Measurements from ENCODE around the gene HS2ST1.

HS2ST1 gene

DNA sequence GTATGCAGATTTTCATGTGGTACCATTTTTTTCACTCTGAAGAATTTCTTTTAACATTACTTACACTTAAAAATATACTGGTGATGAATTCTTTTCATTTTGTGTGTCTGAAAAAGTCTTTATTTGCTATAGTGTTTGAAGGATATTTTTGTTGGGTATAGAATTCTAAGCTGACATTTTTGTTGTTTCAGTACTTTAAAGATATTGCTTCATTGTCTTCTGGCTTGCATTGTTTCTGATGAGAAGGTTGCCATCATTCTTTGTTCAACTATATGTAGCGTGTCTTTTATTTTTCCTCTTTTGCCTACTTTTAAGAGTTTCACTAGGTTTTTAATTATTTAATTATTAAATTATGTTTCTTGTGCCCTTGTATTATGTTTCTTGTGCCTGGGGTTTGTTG lies 8.0 kb downstream of the HS2ST1 start:
- peaks cover 0 to 13% of the 10 kb centered on the region in 2 donors for H3K4me1 ChIP-seq (ENCODE audit: control insufficient read depth in 1 of 2, insufficient read depth in 2 of 2, low read length in 2 of 2)
- H3K36me3 ChIP-seq (ENCODE audit: control insufficient read depth in 1 of 2, insufficient read depth in 2 of 2, low read length in 2 of 2) = no peaks in the 10 kb centered on the region
- no peak overlapping the region for H3K4me3 ChIP-seq (ENCODE audit: low read depth in 1 of 2, low read length in 2 of 2)
- peaks cover 7 to 13% of the 10 kb centered on the region in 2 donors for H3K9me3 ChIP-seq (ENCODE audit: control insufficient read depth in 1 of 2, low read length in 2 of 2)
- no peak overlapping the region for H3K9ac ChIP-seq (ENCODE audit: low read depth in 1 of 2, low read length in 2 of 2)
- H3K27ac ChIP-seq (ENCODE audit: low read depth, low read length) = no peak overlapping the region
- H3K27me3 ChIP-seq (ENCODE audit: control insufficient read depth in 1 of 2, insufficient read depth in 2 of 2, low read length in 2 of 2) = no peaks in the 10 kb centered on the region

DNA sequence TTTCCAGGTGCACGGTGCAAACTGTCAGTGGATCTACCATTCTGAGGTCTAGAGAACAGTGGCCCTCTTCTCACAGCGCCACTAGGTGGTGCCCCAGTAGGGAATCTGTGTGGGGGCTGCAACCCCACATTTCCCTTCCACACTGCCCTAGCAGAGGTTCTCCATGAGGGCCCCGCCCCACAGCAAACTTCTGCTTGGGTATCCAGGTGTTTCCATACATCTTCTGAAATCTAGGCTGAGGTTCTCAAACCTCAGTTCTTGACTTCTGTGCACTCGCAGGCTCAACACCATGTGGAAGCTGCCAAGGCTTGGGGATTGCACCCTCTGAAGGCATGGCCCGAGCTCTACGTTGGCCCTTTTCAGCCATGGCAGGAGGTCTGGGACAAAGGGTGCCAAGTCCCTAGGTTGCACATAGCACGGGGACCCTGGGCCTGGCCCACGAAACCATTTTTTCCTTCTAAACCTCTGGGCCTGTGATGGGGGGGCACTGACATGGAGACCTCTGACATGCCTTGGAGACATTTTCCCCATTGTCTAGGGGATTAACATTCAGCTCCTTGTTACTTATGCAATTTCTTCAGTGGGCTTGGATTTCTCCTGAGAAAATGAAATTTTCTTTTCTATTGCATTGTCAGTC lies 10.0 kb downstream of the HS2ST1 start:
- H3K36me3 ChIP-seq (ENCODE audit: control insufficient read depth in 1 of 2, insufficient read depth in 2 of 2, low read length in 2 of 2) = no peaks in the 10 kb centered on the region
- H3K9ac ChIP-seq (ENCODE audit: low read depth in 1 of 2, low read length in 2 of 2) = no peak overlapping the region
- no peak overlapping the region for H3K4me3 ChIP-seq (ENCODE audit: low read depth in 1 of 2, low read length in 2 of 2)
- peaks cover 8 to 18% of the 10 kb centered on the region in 2 donors for H3K4me1 ChIP-seq (ENCODE audit: control insufficient read depth in 1 of 2, insufficient read depth in 2 of 2, low read length in 2 of 2)
- H3K9me3 ChIP-seq (ENCODE audit: control insufficient read depth in 1 of 2, low read length in 2 of 2) = peaks cover 7 to 13% of the 10 kb centered on the region in 2 donors
- no peak overlapping the region for H3K27ac ChIP-seq (ENCODE audit: low read depth, low read length)
- H3K27me3 ChIP-seq (ENCODE audit: control insufficient read depth in 1 of 2, insufficient read depth in 2 of 2, low read length in 2 of 2) = no peaks in the 10 kb centered on the region

DNA sequence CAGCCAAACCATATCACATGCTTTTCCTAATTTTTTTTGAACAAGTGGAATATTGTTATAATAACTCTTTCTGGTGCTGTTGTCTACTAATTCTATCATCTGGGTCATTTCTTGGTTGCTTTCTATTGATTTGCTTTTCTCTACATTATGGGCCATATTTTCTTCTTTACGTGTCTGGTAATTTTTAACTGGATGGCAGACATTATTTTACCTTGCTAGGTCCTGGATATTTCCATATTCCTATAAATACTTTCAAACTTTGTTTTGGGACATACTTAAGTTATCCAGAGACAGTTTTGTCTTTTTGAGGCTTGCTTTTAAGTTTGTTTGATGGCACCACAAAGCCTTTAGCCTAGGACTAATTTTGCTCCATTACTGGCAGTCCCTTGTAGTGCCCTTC lies 11.3 kb downstream of the HS2ST1 start:
- peaks cover 7 to 13% of the 10 kb centered on the region in 2 donors for H3K9me3 ChIP-seq (ENCODE audit: control insufficient read depth in 1 of 2, low read length in 2 of 2)

DNA sequence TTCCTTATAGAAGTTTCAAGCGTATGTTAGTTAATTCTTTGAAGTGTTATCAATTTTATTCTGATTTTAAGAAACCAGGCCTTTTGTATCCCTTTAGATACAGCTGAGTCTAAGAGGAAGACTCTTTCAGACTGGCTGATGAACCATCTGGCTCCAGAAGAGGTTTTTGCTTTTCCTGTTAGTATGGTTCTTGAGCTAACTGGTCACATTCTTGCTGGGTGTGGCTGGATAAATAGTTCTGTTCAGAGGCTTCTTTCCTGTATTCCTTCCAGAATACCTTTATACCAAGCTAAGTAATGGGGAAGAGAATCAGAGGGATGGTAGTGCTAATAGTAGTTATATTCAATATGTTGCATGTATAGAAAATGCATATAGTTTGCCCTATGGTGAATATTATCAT lies 12.4 kb downstream of the HS2ST1 start:
- Histone ChIP-seq H3K9me3 (ENCODE audit: control insufficient read depth in 1 of 2, low read length in 2 of 2) (peaks cover 7 to 13% of the 10 kb centered on the region in 2 donors), H3K4me3 (ENCODE audit: low read depth in 1 of 2, low read length in 2 of 2) (no peak overlapping the region), H3K9ac (ENCODE audit: low read depth in 1 of 2, low read length in 2 of 2) (no peak overlapping the region), H3K27me3 (ENCODE audit: control insufficient read depth in 1 of 2, insufficient read depth in 2 of 2, low read length in 2 of 2) (no peaks in the 10 kb centered on the region), H3K4me1 (ENCODE audit: control insufficient read depth in 1 of 2, insufficient read depth in 2 of 2, low read length in 2 of 2) (peaks cover 8 to 18% of the 10 kb centered on the region in 2 donors), H3K36me3 (ENCODE audit: control insufficient read depth in 1 of 2, insufficient read depth in 2 of 2, low read length in 2 of 2) (no peaks in the 10 kb centered on the region), H3K27ac (ENCODE audit: low read depth, low read length) (no peak overlapping the region)

More for the DNA sequence above, 11.3 kb downstream of the HS2ST1 start:
- Histone ChIP-seq H3K27me3 (ENCODE audit: control insufficient read depth in 1 of 2, insufficient read depth in 2 of 2, low read length in 2 of 2) (no peaks in the 10 kb centered on the region), H3K9ac (ENCODE audit: low read depth in 1 of 2, low read length in 2 of 2) (no peak overlapping the region), H3K4me3 (ENCODE audit: low read depth in 1 of 2, low read length in 2 of 2) (no peak overlapping the region), H3K27ac (ENCODE audit: low read depth, low read length) (no peak overlapping the region), H3K4me1 (ENCODE audit: control insufficient read depth in 1 of 2, insufficient read depth in 2 of 2, low read length in 2 of 2) (peaks cover 8 to 18% of the 10 kb centered on the region in 2 donors), H3K36me3 (ENCODE audit: control insufficient read depth in 1 of 2, insufficient read depth in 2 of 2, low read length in 2 of 2) (no peaks in the 10 kb centered on the region)

DNA sequence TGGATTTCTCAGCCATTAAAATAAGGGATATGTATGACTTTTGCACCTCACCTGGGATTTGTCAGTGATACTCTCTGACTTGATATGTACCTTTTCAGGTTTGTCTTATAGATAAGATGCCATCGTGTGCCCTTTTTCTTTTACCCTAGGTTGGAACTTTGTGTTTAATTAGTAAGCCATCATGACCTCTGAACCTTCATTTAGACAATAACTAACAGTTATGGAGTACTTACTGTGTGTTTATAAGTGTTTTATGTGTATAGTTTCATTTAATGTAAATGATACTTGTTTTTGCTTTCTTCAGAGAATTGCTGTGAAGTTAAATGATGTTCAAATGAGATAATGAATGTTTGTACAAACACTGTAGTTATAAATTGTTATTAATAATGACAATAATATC lies 14.4 kb downstream of the HS2ST1 start:
- H3K36me3 ChIP-seq (ENCODE audit: control insufficient read depth in 1 of 2, insufficient read depth in 2 of 2, low read length in 2 of 2) = no peaks in the 10 kb centered on the region
- H3K4me3 ChIP-seq (ENCODE audit: low read depth in 1 of 2, low read length in 2 of 2) = no peak overlapping the region
- no peak overlapping the region for H3K9ac ChIP-seq (ENCODE audit: low read depth in 1 of 2, low read length in 2 of 2)
- H3K4me1 ChIP-seq (ENCODE audit: control insufficient read depth in 1 of 2, insufficient read depth in 2 of 2, low read length in 2 of 2) = peaks cover 8 to 21% of the 10 kb centered on the region in 2 donors
- no peak overlapping the region for H3K27ac ChIP-seq (ENCODE audit: low read depth, low read length)
- H3K27me3 ChIP-seq (ENCODE audit: control insufficient read depth in 1 of 2, insufficient read depth in 2 of 2, low read length in 2 of 2) = no peaks in the 10 kb centered on the region
- H3K9me3 ChIP-seq (ENCODE audit: control insufficient read depth in 1 of 2, low read length in 2 of 2) = peaks cover 7% of the 10 kb centered on the region in 2 donors

DNA sequence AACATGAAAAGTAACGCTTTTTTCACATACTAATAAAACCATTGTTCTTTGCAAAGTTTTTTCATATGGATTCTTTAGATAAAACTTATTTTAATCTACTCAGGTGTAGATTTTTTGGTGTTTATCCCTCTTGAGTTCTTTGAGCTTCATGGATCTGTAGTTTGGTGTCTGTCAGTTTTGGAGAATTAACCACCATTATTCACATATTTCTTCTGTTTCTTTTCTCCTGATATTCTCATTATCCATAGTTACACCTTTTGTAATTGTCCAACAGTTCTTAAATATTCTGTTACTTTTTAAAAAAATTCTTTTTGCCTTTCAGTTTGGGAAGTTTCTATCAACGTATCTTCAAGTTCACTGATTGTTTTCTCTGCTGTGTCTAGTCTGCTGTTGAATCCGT lies 18.6 kb downstream of the HS2ST1 start:
- no peaks in the 10 kb centered on the region for H3K9me3 ChIP-seq (ENCODE audit: control insufficient read depth in 1 of 2, low read length in 2 of 2)
- no peaks in the 10 kb centered on the region for H3K36me3 ChIP-seq (ENCODE audit: control insufficient read depth in 1 of 2, insufficient read depth in 2 of 2, low read length in 2 of 2)
- H3K27me3 ChIP-seq (ENCODE audit: control insufficient read depth in 1 of 2, insufficient read depth in 2 of 2, low read length in 2 of 2) = no peaks in the 10 kb centered on the region
- H3K9ac ChIP-seq (ENCODE audit: low read depth in 1 of 2, low read length in 2 of 2) = no peak overlapping the region
- H3K4me1 ChIP-seq (ENCODE audit: control insufficient read depth in 1 of 2, insufficient read depth in 2 of 2, low read length in 2 of 2) = peaks cover 7 to 14% of the 10 kb centered on the region in 2 donors
- H3K27ac ChIP-seq (ENCODE audit: low read depth, low read length) = no peak overlapping the region
- H3K4me3 ChIP-seq (ENCODE audit: low read depth in 1 of 2, low read length in 2 of 2) = no peak overlapping the region

DNA sequence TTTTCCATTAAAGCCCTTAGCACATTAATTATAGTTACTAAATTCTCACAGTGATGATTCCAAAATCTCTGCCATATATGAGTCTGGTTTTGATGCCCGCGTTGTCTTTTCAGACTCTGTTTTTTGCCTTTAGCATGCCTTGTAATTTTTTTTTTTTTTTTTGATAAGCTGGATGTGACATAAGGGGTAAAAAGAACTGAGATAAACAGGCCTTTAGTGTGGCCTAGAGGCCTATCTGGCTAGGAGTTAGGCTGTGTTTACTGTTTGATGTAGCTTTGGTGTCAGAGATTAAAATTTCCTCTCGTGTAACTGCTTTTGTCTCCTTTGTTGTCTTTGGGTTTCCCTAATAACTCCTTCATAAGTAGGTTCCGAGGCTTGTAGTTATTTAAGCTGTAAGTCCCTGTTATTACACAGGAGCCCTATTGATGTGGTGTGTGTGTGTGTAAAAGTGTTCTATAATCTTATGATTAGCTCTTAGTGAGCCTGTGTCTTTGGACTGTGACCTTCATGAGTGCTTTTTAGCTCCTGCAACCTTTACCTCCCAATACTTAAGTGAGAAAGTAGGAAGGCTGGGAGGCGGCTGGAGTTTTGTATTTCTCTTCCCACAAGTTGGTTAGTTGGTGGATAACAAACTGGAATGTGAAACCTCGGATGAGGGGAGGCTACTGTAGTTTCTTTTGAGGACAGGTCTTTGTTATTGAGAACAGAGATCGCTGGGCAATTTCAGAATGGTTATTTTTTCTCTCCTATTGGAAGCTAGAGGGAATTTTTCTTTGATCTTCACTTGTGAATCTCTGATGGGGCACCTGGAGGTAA lies 19.3 kb downstream of the HS2ST1 start:
- Histone ChIP-seq H3K9ac (ENCODE audit: low read depth in 1 of 2, low read length in 2 of 2) (no peak overlapping the region), H3K27ac (ENCODE audit: low read depth, low read length) (no peak overlapping the region), H3K9me3 (ENCODE audit: control insufficient read depth in 1 of 2, low read length in 2 of 2) (no peaks in the 10 kb centered on the region), H3K27me3 (ENCODE audit: control insufficient read depth in 1 of 2, insufficient read depth in 2 of 2, low read length in 2 of 2) (no peaks in the 10 kb centered on the region), H3K4me1 (ENCODE audit: control insufficient read depth in 1 of 2, insufficient read depth in 2 of 2, low read length in 2 of 2) (peaks cover 0 to 11% of the 10 kb centered on the region in 2 donors), H3K4me3 (ENCODE audit: low read depth in 1 of 2, low read length in 2 of 2) (no peak overlapping the region), H3K36me3 (ENCODE audit: control insufficient read depth in 1 of 2, insufficient read depth in 2 of 2, low read length in 2 of 2) (no peaks in the 10 kb centered on the region)

DNA sequence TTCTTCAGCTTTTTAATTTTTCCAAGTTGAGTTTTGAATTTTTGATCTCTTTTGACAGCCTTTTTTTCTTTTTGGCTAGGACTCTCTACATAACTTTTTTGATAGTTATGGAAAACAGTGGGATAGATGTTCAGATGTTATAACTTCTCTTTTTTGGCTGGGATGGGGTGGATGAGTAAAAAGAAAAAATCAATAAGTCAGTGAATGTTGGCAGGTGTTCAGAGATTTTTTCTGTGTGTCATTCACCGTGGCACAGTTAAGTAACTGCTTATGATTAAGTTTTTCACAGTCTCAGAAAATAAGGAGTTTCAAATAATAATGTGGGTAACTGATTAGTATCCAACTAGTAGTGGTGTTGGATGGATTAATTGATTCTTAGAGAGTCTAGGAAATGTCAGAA lies 24.0 kb downstream of the HS2ST1 start:
- H3K9ac ChIP-seq (ENCODE audit: low read depth in 1 of 2, low read length in 2 of 2) = no peak overlapping the region
- H3K36me3 ChIP-seq (ENCODE audit: control insufficient read depth in 1 of 2, insufficient read depth in 2 of 2, low read length in 2 of 2) = no peaks in the 10 kb centered on the region
- peaks cover 0 to 9% of the 10 kb centered on the region in 2 donors for H3K4me1 ChIP-seq (ENCODE audit: control insufficient read depth in 1 of 2, insufficient read depth in 2 of 2, low read length in 2 of 2)
- H3K27ac ChIP-seq (ENCODE audit: low read depth, low read length) = no peak overlapping the region
- no peaks in the 10 kb centered on the region for H3K27me3 ChIP-seq (ENCODE audit: control insufficient read depth in 1 of 2, insufficient read depth in 2 of 2, low read length in 2 of 2)
- H3K4me3 ChIP-seq (ENCODE audit: low read depth in 1 of 2, low read length in 2 of 2) = no peak overlapping the region
- no peaks in the 10 kb centered on the region for H3K9me3 ChIP-seq (ENCODE audit: control insufficient read depth in 1 of 2, low read length in 2 of 2)

DNA sequence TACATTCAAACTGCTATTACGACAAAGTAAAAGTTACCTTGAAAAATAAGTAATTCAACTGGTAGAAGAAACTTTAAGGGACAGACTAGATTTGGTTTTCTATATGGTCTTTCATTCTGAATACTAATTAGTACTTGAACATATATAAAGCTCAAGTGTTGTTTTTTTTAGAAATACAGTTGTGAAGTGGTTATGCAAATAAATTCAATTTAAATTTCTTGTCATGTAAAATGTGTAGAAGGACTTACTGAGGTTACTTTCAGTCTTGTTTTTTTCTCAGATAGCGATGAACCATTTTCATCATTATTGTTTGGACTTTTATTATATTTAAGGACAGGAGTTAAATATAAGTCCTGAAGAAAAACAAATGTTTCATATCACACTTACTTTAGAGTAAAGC lies 24.4 kb downstream of the HS2ST1 start:
- Histone ChIP-seq H3K9ac (ENCODE audit: low read depth in 1 of 2, low read length in 2 of 2) (no peak overlapping the region), H3K27ac (ENCODE audit: low read depth, low read length) (no peak overlapping the region), H3K4me1 (ENCODE audit: control insufficient read depth in 1 of 2, insufficient read depth in 2 of 2, low read length in 2 of 2) (peaks cover 0 to 6% of the 10 kb centered on the region in 2 donors), H3K27me3 (ENCODE audit: control insufficient read depth in 1 of 2, insufficient read depth in 2 of 2, low read length in 2 of 2) (no peaks in the 10 kb centered on the region), H3K36me3 (ENCODE audit: control insufficient read depth in 1 of 2, insufficient read depth in 2 of 2, low read length in 2 of 2) (no peaks in the 10 kb centered on the region), H3K4me3 (ENCODE audit: low read depth in 1 of 2, low read length in 2 of 2) (no peak overlapping the region), H3K9me3 (ENCODE audit: control insufficient read depth in 1 of 2, low read length in 2 of 2) (no peaks in the 10 kb centered on the region)

DNA sequence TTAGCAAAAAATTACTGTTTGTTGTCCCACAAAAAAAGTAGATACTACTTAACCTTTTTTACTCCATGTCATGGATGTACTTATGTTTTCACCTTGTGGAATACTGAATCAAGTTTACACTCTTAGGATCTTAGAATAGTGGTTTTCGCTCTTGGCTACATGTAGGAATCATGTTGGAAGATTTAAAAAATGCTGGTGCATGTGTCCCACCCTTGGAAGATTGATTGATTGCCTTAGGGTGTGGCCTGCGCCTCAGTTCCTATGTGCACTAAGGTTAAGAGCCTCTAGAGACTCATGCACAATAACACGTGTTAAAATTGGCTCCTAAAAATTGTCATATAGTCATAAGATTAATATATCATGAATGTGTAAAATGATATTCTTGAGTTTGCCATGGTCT lies 25.0 kb downstream of the HS2ST1 start:
- Histone ChIP-seq H3K4me1 (ENCODE audit: control insufficient read depth in 1 of 2, insufficient read depth in 2 of 2, low read length in 2 of 2) (peaks cover 0 to under 1% of the 10 kb centered on the region in 2 donors), H3K27me3 (ENCODE audit: control insufficient read depth in 1 of 2, insufficient read depth in 2 of 2, low read length in 2 of 2) (no peaks in the 10 kb centered on the region), H3K36me3 (ENCODE audit: control insufficient read depth in 1 of 2, insufficient read depth in 2 of 2, low read length in 2 of 2) (no peaks in the 10 kb centered on the region), H3K4me3 (ENCODE audit: low read depth in 1 of 2, low read length in 2 of 2) (no peak overlapping the region), H3K9ac (ENCODE audit: low read depth in 1 of 2, low read length in 2 of 2) (no peak overlapping the region), H3K27ac (ENCODE audit: low read depth, low read length) (no peak overlapping the region), H3K9me3 (ENCODE audit: control insufficient read depth in 1 of 2, low read length in 2 of 2) (no peaks in the 10 kb centered on the region)

Data from duodenal mucosa (tissue), 2 donors.